Testis (tissue), 2 donors: Measurements from ENCODE around the gene E2F1.

Source experiments
- POLR2A ChIP-seq: fragments of 450-650 bp; IDR thresholded peaks from one replicate; pipeline ENCODE4 v1.6.1; 2017; ENCODE audit warnings: antibody characterized with exemption, mild to moderate bottlenecking, moderate library complexity
- TF ChIP-seq, protein P1 (sequence below), 3 experiments: fragments of 450-650 bp in 2 of 3; fragments of 200-600 bp in 1 of 3; sonication (generic) in 1 of 3; IDR thresholded peaks; one replicate each; pipeline ENCODE4 v1.5.1; 2016 to 2019; ENCODE audit warnings: antibody characterized with exemption in 3 of 3, mild to moderate bottlenecking in 2 of 3, moderate library complexity in 1 of 3

DNA sequence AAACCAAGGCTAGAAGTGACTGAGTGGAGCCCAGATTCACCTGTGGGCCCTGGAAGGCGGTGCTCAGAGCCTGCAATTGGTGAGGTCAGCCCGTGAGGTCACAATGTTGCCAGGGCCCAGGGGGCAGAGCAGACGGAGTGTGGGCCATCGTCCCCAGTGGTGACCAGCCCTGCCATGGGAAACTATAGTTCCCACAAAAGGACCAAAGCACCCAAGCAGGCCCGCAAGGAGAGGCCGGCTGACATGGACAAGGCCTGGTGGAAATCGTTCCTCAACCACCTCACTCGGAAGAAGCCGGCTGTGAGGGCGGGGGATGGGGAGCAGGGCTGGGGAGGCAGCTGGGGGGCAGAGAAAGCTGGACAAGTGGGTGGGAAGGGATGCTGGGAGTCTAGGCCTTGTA is 24.0 kb downstream of the E2F1 start, which contains the start of gene C20orf144:
- TF ChIP-seq, protein P1, sequence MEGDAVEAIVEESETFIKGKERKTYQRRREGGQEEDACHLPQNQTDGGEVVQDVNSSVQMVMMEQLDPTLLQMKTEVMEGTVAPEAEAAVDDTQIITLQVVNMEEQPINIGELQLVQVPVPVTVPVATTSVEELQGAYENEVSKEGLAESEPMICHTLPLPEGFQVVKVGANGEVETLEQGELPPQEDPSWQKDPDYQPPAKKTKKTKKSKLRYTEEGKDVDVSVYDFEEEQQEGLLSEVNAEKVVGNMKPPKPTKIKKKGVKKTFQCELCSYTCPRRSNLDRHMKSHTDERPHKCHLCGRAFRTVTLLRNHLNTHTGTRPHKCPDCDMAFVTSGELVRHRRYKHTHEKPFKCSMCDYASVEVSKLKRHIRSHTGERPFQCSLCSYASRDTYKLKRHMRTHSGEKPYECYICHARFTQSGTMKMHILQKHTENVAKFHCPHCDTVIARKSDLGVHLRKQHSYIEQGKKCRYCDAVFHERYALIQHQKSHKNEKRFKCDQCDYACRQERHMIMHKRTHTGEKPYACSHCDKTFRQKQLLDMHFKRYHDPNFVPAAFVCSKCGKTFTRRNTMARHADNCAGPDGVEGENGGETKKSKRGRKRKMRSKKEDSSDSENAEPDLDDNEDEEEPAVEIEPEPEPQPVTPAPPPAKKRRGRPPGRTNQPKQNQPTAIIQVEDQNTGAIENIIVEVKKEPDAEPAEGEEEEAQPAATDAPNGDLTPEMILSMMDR (IDR thresholded peaks at IDR 0.05), result no peak
- TF ChIP-seq POLR2A, result no peak
